ENCODE results near the gene ZFHX2. TPM values are rescaled to one million over a fixed set of nuclear protein-coding genes. Genes with fewer than 3 reads are reported as not detected.
A peak's percentile ranks its signal among the peaks of the same experiment; 100 is the strongest.

Gene ZFHX2
- total RNA-seq, 1 donor from 2014 or later: 11.1 TPM

DNA sequence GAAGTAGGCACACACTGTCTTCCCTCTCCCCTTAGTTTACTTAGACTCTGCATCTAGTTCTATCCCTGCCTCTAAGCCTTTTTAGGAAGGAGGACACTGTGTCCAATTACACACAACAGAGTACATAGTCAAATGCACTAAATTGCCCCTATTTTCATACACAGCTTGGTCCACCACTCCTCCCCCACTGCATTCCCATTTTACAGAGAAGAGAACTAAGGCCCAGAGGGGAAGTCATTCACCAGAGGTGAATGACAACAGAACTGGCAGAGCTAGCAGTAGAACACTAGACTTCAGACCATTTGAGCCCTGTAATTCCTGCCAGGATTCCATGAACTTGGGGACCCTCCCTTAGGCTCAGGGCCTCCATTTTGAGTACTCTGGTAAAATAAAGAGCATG is 28.2 kb upstream of the ZFHX2 start:
- Mint-ChIP-seq H3K4me1 (ENCODE audit: unreplicated experiment) (no peaks in the 10 kb centered on the region), H3K27ac (no peak overlapping the region), H3K9me3 (no peaks in the 10 kb centered on the region), H3K36me3 (no peaks in the 10 kb centered on the region), H3K27me3 (peaks cover 71% of the 10 kb centered on the region), H3K4me3 (no peak overlapping the region)
- no peak for DNase-seq (ENCODE audit: extremely low spot score, unreplicated experiment)
- TF ChIP-seq, protein P1, sequence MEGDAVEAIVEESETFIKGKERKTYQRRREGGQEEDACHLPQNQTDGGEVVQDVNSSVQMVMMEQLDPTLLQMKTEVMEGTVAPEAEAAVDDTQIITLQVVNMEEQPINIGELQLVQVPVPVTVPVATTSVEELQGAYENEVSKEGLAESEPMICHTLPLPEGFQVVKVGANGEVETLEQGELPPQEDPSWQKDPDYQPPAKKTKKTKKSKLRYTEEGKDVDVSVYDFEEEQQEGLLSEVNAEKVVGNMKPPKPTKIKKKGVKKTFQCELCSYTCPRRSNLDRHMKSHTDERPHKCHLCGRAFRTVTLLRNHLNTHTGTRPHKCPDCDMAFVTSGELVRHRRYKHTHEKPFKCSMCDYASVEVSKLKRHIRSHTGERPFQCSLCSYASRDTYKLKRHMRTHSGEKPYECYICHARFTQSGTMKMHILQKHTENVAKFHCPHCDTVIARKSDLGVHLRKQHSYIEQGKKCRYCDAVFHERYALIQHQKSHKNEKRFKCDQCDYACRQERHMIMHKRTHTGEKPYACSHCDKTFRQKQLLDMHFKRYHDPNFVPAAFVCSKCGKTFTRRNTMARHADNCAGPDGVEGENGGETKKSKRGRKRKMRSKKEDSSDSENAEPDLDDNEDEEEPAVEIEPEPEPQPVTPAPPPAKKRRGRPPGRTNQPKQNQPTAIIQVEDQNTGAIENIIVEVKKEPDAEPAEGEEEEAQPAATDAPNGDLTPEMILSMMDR (conservative IDR thresholded peaks at IDR 0.05): no peak

GRCh38 chr14:23579311-23579630 is 27.7 kb upstream of the ZFHX2 start:
- H3K4me1 Mint-ChIP-seq (ENCODE audit: unreplicated experiment): no peaks in the 10 kb centered on the region
- no peak overlapping the region for H3K27ac Mint-ChIP-seq
- H3K4me3 Mint-ChIP-seq: no peak overlapping the region
- H3K36me3 Mint-ChIP-seq: no peaks in the 10 kb centered on the region
- H3K27me3 Mint-ChIP-seq: peaks cover 76% of the 10 kb centered on the region
- TF ChIP-seq, protein P1 (conservative IDR thresholded peaks at IDR 0.05): no peak
- peak; percentile 59 for DNase-seq (ENCODE audit: extremely low spot score, unreplicated experiment)
- H3K9me3 Mint-ChIP-seq: no peaks in the 10 kb centered on the region

DNA sequence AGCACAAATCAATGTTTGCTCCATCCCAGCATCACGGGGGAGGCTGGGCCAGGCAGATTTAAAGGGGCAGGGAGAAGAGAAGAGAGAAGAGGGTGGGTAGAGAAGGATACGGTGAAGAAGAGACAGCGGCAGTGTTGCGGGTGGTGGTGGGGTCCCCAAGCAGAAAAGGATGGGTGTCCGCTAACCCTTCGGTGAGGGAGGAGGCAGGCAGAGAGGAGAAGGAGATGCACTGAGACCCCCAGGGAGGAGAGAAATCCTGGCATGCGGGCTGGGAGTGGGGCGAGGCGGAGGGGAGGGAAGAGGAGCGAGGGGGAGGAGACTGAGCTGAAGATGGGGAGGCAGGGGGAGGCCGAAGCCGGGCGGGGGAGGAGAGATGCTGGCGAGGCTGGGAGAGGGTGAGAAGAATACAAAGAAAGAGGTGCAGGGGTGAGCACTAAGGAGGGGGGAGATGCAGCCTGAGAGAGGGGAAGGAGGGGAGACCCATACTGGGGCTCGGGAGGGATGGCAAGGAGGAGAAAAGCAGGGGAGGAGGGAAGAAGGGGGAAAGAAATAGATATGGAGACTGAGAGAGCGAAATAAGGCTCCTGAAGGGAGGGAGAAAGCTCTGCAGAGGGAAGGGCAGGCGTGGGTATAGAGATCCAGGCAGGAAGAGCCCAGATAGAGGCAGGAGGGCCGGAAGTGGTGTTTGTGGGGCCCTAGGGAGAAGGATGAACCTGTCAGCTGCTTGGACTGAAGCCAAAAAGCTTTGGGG is 27.2 kb upstream of the ZFHX2 start, which contains the start of gene JPH4:
Gene JPH4, minus strand, starts transcription at position 231 of the 751 bp plus-strand sequence. CDS start 1,337 bp downstream, outside the sequence.
- no peaks in the 10 kb centered on the region for H3K9me3 Mint-ChIP-seq
- H3K4me3 Mint-ChIP-seq: peak within 1 kb of the TSS; percentile 82
- H3K27me3 Mint-ChIP-seq: peaks cover 77% of the 10 kb centered on the region
- no peaks in the 10 kb centered on the region for H3K4me1 Mint-ChIP-seq (ENCODE audit: unreplicated experiment)
- H3K27ac Mint-ChIP-seq: no peak within 1 kb of the TSS
- TF ChIP-seq, protein P1 (conservative IDR thresholded peaks at IDR 0.05): no peak
- H3K36me3 Mint-ChIP-seq: no peaks in the 10 kb centered on the region
- DNase-seq (ENCODE audit: extremely low spot score, unreplicated experiment): peak; percentile 66

DNA sequence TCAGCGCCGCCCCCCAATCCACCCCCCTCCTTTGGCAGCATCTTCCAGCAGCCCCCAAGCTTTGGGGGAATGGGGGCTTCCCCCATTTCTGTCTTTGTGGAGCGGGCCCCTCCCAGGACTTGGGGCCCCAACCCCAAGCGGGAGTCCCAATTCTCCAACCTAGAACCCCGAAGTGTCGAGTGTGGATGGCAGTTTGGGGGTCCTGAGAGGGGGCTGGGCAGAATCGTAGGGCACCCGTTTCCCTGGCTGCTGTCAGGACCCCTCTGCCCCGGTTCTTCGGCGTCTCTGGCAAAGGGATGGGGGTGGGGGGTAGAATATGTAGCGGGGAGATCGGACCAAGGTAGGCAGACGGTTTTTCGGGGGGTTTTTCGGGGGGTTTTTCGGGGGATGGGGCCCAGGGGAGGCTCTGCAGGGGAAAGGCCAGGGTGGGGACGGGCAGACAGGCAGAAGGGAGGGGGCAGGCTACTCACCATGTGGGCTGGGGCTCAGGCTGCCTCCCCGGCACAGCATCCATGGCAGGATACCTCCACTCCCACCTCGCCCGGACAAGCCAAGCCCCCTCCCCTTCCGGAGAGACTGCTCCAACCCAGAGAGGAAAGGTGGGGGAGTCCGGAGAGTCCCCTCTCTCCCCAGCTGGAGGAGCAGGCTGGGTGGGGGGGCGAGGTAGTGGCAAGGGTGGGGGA is 26.3 kb upstream of the ZFHX2 start:
- Mint-ChIP-seq H3K27me3 (peaks cover 82% of the 10 kb centered on the region), H3K4me3 (peak overlapping the region; percentile 82), H3K4me1 (ENCODE audit: unreplicated experiment) (no peaks in the 10 kb centered on the region), H3K36me3 (no peaks in the 10 kb centered on the region), H3K9me3 (no peaks in the 10 kb centered on the region), H3K27ac (no peak overlapping the region)
- DNase-seq (ENCODE audit: extremely low spot score, unreplicated experiment): peak; percentile 66
- TF ChIP-seq, protein P1 (conservative IDR thresholded peaks at IDR 0.05): no peak

GRCh38 chr14:23577004-23577681 is 25.6 kb upstream of the ZFHX2 start:
- DNase-seq (ENCODE audit: extremely low spot score, unreplicated experiment): no peak
- TF ChIP-seq, protein P1 (conservative IDR thresholded peaks at IDR 0.05): no peak
- H3K36me3 Mint-ChIP-seq: no peaks in the 10 kb centered on the region
- no peaks in the 10 kb centered on the region for H3K4me1 Mint-ChIP-seq (ENCODE audit: unreplicated experiment)
- H3K9me3 Mint-ChIP-seq: no peaks in the 10 kb centered on the region
- peaks cover 82% of the 10 kb centered on the region for H3K27me3 Mint-ChIP-seq
- peak overlapping the region; percentile 70 for H3K4me3 Mint-ChIP-seq
- no peak overlapping the region for H3K27ac Mint-ChIP-seq
